ENCODE measurements around the gene ATRAID.

ATRAID gene

GRCh38 chr2:27250652-27251379 lies 39.0 kb downstream of the ATRAID start:
- DNase-seq (ENCODE audit: low spot score) = no peak

GRCh38 chr2:27251766-27252165 lies 39.9 kb downstream of the ATRAID start:
- no peak for DNase-seq (ENCODE audit: low spot score)

GRCh38 chr2:27255187-27255586 lies 43.3 kb downstream of the ATRAID start:
- no peak for DNase-seq (ENCODE audit: low spot score)

- DNase-seq (ENCODE audit: low spot score) = no peak
Measured at GRCh38 chr2:27255660-27256059, 43.8 kb downstream of the ATRAID start.

GRCh38 chr2:27256855-27257454 lies 45.1 kb downstream of the ATRAID start:
- no peak for DNase-seq (ENCODE audit: low spot score)

- DNase-seq (ENCODE audit: low spot score) = no peak
Measured at GRCh38 chr2:27258051-27258450, 46.2 kb downstream of the ATRAID start.

GRCh38 chr2:27261241-27261925 lies 49.5 kb downstream of the ATRAID start:
- no peak for DNase-seq (ENCODE audit: low spot score)

GRCh38 chr2:27261926-27262298 lies 50.1 kb downstream of the ATRAID start:
- DNase-seq (ENCODE audit: low spot score) = no peak

GRCh38 chr2:27262379-27263286 lies 50.8 kb downstream of the ATRAID start, which contains the start of gene SLC30A3:
Gene SLC30A3, minus strand, starts transcription at chr2:27263047. Its CDS starts 141 bp downstream, at chr2:27262906.
- peak; percentile 79 for DNase-seq (ENCODE audit: low spot score)

GRCh38 chr2:27263287-27264252 lies 51.7 kb downstream of the ATRAID start:
- DNase-seq (ENCODE audit: low spot score) = peak; percentile 50

GRCh38 chr2:27264253-27264752 lies 52.5 kb downstream of the ATRAID start:
- DNase-seq (ENCODE audit: low spot score) = no peak

- DNase-seq (ENCODE audit: low spot score) = peak; percentile 96
Measured at GRCh38 chr2:27264753-27265535, 53.1 kb downstream of the ATRAID start.

- no peak for DNase-seq (ENCODE audit: low spot score)
Measured at GRCh38 chr2:27265536-27265870, 53.7 kb downstream of the ATRAID start.

Data from HuH-7 (cell line).